ENCODE measurements around the gene BDNF.
A peak's percentile ranks its signal among the peaks of the same experiment; 100 is the strongest.
"Not testable (repeated sequence)": the region's sequence is repeated elsewhere in the genome, so short reads cannot be mapped to it uniquely, and the experiment has no call there.

BDNF gene

DNA sequence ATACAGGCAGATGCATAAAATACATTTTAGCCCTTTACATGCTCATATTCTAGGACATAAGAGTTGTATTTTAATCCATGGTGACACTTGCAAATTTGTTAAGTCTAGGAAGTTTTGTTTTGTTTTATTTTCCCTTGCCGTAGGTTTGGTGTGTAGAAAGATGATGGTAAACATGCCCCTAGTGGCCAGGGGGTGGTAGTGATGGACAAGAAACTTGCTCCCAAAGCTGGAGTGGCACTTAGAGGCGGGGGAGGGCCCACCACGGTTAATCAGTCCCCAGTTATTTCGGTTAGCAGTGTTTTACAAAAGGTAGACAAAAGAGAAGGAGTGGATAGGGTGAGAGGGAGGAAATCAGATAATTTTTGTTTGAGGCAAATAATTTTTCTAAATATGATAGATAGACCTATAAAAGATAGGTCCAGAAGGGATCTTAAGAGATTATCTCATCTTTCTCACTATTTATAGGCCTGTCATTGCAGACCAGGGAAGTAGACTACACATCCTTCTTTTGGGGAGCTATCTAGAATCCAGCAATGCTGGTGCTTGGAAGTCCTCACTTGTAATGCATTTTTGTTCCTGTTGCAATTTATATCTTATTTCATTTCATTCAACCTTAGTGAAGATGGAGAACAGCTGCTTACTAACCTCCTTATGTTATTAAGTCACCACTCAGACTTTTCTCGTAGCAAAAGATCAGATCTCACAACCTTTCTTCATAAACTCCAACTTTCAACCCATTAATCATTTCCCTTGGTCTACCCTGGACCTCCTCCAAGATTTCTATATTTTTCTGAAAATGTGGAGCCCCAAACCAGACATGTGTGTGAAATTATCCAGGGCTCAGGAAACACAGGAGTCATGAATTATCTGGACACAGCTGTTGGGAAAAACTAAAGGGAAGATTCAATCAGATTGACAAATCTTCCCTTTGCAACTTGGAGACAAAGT, 5.9 kb upstream of the BDNF start:
- no peak for DNase-seq

DNA sequence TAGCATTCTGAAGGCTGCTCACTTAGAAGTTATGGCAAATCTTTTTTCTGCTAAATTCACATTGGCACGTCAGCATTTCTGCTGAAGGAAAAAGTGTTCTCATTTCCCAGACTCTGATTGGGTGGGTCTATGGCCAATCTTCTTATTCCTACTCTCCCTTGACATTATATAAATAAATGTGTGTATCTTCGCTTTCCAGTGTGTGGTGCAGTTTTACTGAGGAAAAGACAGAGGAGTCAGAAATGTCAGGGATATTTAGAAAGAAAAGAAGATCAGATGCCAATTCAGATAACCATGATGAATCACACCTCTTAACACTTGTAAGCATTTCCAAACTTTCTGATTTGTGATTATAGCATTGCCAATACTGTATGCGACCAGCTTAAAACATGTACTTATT, 3.2 kb upstream of the BDNF start:
- DNase-seq, result no peak

DNA sequence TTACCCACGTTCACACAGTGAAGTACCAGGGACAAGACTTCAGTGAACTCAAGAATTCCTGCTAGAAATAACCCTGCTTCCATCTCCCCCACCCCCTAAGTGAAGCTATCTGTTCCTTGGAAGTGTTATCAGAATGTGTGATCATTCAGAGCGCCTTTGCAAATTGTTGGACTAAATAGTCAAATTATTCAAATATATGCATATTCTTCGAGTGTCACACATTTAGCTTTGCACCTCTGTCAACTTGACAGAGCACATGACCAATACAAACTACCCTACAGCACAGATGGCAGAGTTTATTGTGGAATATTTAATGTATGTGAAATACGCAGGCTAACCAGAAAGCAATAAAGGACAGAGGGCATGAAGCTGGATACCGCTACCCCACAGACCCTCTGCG, 2.6 kb upstream of the BDNF start:
- no peak for DNase-seq

DNA sequence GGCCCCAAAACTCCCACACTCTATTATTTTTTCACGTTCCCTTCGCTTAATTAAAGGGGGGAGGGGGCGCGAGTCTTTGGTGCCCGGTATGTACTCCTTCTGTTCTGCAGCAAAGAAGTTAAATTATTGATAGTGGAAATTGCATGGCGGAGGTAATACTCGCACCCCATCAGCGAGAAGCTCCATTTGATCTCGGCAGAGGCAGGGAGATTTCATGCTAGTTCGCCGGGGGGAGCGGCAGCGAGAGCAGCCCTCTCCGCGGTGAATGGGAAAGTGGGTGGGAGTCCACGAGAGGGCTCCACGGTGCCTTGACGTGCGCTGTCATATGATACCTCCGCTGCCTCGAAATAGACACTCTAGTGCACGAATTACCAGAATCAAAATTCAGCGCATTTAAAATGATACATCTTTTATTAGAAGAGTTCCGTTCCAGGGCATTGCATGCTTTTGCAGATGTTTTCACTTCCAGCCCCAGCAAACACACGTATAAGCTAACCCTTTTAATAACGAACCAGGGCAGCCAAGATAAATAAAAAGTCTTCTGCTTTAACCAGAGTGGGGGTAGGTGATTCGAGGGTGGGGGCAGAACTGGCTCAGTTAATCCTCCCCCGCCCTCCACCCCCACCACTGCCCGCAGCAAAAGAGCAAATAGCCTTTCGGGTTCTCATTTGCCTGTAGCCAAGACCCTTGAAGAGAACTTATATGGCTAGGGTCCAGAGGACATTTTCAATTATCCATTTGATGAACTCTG, 1.3 kb upstream of the BDNF start:
- DNase-seq, result no peak

DNA sequence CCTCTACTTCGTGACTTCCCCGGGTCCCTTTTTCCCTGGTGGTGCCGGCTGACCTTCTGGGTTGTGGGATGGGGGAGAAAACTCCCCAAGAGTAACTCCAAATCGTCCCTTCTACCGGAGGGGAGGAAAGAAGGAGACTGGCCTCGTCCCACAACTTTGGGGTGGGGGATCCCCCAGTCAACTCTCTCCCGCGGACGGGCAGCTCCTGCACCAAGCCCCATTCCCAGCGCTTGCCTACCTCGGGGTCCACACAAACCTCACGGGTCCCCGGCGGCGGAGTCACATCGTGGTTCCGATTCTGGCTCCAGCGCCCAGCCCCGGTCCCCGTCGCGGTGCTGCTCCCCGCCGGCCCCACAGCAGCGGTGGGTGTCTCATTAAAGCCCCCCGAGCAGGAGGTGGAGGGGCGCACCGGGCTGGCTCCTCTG, 317 bp downstream of the BDNF start:
- DNase-seq, result no peak

DNA sequence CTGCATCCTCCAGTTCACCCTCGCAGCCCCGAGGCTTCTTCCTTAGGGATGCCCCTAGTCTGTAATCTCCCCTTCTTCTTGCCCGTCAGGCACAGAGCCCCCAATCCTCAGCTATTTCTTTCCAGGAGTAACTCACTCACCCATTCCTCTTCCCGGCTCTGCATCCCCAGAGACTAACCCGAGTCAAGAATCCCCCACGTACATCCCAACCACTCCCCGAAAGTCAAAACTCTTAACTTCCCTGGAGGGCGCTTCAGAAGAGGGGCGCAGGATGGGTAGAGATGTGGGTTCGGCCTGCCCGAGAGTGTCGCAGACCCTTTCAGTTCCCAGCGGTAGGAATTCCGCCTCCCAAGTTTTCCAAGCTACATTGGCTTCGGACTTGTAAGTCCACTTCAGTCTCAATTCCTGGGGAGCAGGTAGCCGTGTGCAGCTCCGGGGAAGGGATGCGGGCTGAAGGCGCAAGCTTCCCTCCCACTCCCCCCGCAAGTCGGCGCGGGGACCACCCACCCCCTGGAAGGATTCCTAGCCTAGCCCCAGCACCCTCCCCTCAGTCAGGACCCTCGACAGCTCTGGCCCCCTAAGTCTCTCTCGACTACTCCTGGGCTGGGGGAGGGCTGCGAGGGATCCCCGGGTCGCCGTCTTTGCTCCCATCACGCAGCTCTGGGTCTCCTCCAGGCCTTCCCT, 871 bp downstream of the BDNF start:
- DNase-seq, result no peak

DNA sequence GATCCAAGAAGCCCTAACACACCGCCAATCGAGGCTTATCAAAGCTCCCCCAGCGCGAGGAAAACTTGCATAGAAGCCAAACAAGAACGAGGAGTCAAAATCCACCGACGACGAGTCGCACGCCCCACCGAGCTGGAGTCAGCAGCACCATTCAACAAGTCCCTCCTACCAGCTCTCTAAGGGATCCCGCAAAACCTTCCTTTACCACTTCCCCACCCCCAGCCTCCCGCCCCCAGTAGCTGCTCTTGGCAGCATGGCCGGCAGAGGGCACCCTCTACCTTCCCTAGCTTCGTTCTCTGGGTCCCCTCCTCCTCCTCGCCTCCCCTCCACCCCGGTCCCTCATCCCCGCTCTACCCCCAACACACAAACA, 1.4 kb downstream of the BDNF start:
- DNase-seq, result peak; percentile 82

DNA sequence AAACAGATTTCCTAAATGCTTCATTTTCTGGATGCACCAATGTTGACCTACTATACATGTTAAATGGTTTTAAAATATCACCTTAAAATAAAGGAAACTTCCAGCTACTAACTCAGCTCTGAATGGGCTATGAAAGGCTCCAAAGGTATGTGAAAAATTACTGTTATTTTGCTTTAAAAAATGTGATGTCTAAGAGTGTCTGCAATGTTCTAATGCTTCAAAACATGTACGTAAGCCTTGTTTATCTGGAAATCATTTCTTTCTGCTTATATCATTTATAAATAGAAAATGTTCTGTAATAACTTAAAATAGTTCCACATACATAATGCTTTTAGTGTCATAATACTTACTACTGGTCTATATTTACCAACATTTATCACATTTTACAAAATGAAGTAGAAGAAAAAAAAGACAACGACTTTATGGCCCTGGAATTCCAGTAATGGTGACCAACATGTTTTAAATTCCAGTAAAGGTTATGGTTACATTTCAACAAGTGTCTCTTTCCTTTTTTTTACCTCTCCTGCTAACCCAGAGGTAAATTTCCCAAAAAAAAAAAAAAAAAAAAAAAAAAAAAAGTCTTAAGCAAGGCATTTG, 2.5 kb downstream of the BDNF start:
- no peak for DNase-seq

DNA sequence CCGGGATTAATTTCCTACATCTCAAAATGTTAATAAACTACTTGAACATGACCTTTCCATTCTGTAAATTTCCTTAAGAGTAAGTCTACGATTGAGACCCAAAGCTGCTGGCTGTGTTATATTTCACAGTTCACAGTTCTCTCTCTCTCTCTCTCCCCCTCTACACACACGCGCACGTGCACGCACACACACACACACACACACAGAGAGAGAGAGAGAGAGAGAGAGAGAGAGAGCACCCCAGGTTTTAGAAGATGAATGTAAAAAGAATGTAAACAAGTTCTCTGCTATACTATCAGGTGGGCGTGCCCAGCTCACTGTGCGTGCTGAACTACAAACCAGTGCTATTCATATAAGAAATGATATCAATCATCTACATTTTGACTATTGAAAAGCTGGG, 3.3 kb downstream of the BDNF start:
- DNase-seq, result no peak

DNA sequence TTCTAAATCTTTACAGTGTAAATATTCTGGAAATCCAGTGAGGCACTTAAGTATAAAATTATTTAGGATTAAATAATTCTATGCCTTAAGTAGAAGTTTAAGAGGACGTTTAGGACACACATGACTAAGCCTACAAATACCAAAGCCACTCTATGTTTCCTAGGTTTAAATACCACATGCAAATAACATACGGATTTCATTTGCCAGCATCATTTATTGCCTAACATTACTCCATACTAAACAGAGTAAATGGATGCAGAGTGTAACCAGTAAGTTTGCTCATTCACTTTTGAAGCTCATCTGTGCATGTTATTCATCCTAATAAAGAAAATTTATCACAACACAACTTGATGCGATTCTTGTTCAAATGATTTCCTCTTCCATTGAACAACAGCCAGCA, 4.1 kb downstream of the BDNF start:
- no peak for DNase-seq

DNA sequence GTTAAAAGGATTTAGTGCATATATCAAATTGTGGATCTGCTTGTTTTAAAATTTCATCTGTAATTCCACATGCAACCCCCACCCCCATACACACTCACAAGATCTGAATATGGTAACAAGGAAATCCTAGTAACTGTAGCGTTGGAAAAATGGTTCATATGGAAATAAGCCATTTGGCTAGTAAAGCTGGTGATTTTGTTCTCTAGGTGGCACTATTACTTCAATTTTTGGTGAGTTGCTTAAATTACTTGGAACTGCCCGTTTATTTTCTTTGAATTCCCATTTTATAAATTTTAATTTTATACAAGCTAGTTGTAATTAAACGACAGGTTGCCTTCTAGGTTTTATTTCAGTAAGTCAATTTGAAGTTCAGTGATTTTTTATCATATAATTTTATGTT, 5.3 kb downstream of the BDNF start:
- DNase-seq, result no peak

DNA sequence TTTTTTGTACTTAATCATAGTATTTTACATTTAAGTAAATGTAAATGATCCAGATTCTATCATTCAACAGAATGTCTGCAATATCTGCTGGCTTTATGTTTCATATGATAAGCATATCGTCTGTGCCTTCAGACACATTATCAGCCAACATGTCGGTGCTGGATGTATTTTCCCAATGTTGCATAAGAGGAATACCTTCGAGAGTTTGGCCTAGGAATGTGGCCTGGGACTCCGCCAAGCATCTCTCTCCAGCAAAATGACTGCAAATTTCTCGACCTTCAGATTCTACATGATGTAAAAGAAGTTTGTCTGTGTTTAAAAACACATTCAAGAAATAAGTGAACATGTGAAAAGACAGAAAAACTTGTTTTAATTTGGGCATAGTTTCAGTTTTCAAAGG, 6.9 kb downstream of the BDNF start:
- DNase-seq, result no peak

DNA sequence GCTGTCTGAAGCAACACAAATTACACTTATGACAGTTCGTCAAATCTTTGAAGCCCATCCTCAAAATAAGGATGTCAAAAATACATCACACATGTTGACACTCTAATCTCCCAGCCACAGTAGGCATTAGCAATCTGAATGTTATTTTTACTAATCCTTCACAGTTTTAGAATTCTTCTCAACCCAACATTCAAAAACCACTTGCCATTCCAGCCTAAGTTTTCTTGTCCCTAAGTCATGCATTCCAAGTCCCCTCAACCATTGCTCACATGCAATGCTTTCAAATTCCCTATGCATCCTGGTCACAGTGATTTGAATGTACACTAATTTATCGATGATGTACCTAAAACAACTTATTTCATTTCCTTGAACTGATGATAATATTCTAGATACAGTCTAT, 7.5 kb downstream of the BDNF start:
- no peak for DNase-seq

DNA sequence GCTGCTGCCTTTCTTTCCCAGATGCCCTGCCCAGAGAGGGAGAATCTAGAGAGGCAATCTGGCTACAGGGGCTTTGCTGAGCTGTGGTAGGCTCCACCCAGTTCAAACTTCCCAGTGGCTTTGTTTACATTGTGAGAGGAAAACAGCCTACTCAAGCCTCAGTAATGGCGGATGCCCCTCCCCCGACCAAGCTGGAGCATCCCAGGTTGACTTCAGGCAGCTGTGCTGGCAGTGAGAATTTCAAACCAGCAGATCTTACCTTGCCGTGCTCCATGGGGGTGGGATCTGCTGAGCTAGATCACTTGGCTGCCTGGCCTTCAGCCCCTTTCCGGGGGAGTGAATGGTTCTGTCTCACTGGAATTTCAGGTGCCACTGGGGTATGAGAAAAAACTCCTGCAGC, 12.2 kb downstream of the BDNF start:
- no peak for DNase-seq

DNA sequence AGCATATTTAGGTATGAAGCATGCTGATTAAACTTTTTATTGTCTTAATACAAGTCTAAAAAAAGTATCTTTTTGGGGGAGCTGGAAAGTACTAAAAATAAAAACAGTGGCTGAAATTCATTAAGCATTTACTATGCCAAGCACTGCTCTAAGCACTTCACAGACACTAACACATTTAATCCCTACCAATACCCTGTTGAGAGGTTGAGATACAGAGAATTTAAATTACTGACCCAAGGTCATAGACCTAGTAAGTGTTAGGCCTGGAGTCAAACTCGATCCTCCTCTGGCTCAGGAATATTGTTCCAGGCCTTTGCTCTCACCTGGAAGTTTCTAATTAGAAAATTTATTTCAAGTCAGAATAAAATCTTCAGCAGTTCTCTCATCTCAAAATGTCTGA, 18.6 kb downstream of the BDNF start:
- no peak for DNase-seq

DNA sequence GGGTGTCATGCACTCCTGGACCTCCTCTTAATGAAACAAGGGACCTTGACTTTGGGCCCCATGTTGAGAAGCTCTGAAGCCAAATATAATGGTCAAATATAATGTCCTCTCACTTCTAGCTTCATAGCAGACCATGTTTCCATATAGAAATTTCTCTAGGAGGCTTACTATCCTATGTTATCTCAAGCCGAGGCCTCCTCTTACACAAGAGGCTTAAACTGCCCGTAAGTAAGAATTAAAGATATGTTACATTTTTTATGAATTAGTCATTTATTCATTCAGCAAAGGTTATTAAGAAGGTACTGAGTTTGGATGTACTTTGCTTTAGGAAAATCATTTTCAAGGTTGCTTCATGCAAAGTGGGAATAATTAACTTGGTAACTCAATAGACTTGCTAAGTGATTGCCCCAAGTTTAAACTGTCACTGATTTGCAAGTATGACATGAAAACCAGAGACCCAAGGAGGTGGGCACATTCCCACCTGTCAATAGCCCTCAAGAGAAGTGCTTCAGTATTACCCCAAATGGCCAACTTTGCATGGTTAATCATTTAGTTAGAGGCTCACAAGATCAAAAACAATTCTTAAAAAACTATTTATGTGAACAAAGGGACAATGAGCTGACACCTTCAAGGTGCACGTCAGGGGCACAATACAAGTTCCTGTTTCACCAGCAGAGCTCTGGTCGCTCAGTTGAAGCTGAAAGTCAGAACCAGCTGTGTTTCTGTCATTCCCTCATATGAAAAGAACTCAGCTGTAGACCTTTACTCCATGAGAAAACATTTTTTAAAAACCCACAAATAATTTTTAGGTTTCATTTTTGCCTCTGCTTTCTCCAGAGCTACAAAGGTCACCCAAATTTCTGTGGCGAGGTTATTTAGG, 20.9 kb downstream of the BDNF start:
- no peak for DNase-seq

DNA sequence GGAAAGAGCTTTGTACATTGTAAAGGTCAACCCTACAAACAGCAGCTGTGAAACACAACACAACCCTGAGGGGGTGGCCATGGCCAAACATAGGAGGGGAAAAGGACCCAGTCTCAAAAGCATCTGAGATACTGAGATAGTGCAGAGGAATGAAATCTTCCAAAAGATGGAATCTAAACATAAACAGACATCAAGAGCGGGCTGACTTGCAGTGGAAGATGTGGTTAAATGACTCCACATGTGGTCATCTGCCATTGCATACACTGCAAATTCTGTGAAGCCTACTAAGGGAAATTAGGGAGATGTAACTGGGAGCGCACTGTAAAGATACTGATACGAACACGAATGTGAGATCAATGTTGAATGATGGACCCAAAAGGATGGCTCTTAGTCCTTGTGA, 22.0 kb downstream of the BDNF start:
- no peak for DNase-seq

DNA sequence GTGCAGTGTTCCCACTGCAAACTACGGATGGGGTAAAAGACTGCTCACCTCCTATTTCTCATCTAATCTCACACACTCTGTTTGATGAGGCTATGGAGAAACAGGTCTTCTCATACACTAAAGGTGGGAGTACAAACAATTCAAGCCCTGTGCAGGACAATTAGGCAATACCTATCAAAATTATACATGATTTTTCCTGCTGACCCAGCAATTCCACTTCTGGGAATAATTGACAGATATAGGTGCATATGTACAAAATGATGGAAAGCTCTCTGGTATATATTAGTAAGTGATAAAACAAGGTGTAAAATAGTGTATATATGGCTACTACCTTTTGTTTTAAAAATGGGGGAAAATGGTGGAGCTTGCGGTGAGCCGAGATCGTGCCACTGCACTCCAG, 23.1 kb downstream of the BDNF start:
- DNase-seq, result no peak

DNA sequence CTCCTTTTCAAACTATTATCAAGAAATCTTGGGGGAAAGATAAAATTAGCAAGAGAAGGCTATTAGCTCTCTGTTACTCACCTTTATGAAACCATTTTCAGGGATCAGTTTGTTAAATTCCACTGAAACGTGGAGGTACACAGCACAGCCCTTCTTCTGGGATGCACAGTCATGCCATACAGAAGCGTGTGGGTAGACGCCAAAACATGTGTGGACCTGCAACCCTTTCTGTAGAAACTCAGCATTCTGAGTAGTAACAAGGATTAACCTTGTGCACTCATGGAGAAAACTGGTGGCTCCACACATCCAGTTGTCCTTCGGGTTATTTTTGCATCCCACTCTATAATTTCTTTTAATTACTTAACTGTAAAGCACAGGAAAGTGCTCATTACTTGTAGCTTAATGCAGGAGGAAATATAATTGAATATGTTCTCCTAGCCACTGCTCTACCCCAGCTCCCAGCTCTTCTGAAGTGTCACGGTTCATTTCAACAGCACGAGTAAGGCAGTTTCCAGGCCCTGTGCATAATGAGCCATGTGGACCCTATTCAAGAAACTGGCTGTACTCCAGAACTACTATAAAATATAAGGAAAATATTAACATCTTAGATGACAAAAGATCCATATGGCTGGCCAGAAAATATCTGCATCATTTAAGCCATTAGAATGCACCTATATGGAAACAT, 26.1 kb downstream of the BDNF start:
- DNase-seq, result no peak

DNA sequence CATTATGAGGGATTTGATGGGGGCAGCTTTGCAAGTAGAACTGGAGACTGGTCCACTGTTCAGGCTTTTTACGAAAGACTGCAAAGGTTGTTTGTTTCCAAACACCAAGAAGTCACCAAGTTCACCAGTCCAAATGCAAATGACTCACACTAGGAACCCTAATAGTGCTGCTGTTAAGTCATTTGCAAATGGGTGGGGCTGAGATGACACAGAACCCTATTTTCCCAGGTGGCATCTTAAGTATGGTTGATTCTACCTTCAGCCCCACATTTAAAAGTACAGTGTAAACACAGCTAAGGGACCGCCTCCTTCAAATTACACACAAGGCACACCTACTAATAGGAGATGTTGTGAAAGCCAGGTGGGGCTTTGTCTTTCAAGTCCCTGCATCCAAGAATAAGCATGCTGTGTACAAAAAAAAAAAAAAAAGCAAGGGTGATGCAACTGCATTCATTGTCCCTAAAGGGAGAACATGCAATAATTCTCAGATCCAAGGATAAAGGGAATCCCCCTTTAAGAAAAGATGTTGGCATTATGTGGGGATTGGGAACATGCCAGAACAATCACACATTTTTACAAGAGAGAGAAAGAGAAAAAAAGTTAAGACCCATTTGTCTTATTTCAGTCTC, 27.3 kb downstream of the BDNF start:
- no peak for DNase-seq

DNA sequence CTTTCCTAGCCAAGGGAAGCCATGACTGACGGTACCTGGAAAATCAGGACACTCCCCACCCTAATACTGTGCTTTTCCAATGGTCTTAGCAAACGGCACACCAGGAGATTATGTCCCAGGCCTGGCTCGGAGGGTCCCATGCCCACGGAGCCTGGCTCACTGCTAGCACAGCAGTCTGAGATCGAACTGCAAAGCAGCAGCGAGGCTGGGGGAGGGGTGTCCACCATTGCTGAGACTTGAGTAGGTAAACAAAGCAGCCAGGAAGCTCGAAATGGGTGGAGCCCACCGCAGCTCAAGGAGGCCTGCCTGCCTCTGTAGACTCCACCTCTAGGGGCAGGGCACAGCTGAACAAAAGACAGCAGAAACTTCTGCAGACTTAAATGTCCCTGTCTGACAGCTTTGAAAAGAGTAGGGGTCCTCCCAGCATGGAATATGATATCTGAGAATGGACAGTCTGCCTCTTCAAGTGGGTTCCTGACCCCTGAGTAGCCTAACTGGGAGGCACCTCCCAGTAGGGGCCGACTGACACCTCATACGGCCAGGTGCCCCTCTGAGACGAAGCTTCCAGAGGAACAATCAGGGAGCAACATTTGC, 34.6 kb downstream of the BDNF start:
- not testable (repeated sequence) for DNase-seq
